Muscle of leg (tissue), 11 donors: ENCODE results near the gene CDH4. TPM values are rescaled to one million over a fixed set of nuclear protein-coding genes. Genes with fewer than 3 reads are reported as not detected.
"Not testable (repeated sequence)": the region's sequence is repeated elsewhere in the genome, so short reads cannot be mapped to it uniquely, and the experiment has no call there.

Source experiments
- DNase-seq: peaks from one replicate; pipeline ENCODE4 v3.0.0; 2013
- H3K27ac ChIP-seq: one replicate; pipeline ENCODE4 v1.5.1; 2013; ENCODE audit warnings: mild to moderate bottlenecking, low read length, control low read depth
- H3K27me3 ChIP-seq: one replicate; pipeline ENCODE4 v1.6.1; 2013; ENCODE audit warnings: low read length; ENCODE audit not compliant: control insufficient read depth, insufficient read depth
- H3K36me3 ChIP-seq: one replicate; pipeline ENCODE4 v1.6.1; 2013; ENCODE audit warnings: low read length; ENCODE audit not compliant: control insufficient read depth, insufficient read depth
- H3K4me1 ChIP-seq: one replicate; pipeline ENCODE4 v1.6.1; 2013; ENCODE audit warnings: low read length; ENCODE audit not compliant: control insufficient read depth, insufficient read depth
- H3K4me3 ChIP-seq: one replicate; pipeline ENCODE4 v1.5.1; 2013; ENCODE audit warnings: low read length, control low read depth
- H3K9me3 ChIP-seq: replicated peaks from 2 replicates; pipeline ENCODE4 v1.6.1; 2013; ENCODE audit warnings: low read depth, low read length; ENCODE audit not compliant: control insufficient read depth
- WGBS: methylation state at CpG from one replicate; pipeline ENCODE4 v1.1.5; 2013; ENCODE audit warnings: missing lambda C conversion rate; ENCODE audit not compliant: insufficient coverage; 5-methylcytosine and 5-hydroxymethylcytosine counted together
- polyA plus RNA-seq, 8 donors: library from polyadenylated mRNA; unstranded; fragments of 120-200 nt; gene quantifications; one replicate each; pipeline versions ENCODE4 v1.2.1 to v1.2.3, GENCODE V29; 2013; ENCODE audit warnings: inconsistent platforms in 1 of 8, low replicate concordance in 1 of 8; ENCODE audit not compliant: insufficient read length in 8 of 8, insufficient read depth in 1 of 8
- total RNA-seq: library from RNA; stranded (reverse); fragments of 120-200 nt; gene quantifications from one replicate; pipeline ENCODE4 v1.2.4, GENCODE V29; 2013

Gene CDH4
- total and polyA plus RNA-seq, 9 donors, result 0.66 to 1.4 (median 1.2) TPM

DNA sequence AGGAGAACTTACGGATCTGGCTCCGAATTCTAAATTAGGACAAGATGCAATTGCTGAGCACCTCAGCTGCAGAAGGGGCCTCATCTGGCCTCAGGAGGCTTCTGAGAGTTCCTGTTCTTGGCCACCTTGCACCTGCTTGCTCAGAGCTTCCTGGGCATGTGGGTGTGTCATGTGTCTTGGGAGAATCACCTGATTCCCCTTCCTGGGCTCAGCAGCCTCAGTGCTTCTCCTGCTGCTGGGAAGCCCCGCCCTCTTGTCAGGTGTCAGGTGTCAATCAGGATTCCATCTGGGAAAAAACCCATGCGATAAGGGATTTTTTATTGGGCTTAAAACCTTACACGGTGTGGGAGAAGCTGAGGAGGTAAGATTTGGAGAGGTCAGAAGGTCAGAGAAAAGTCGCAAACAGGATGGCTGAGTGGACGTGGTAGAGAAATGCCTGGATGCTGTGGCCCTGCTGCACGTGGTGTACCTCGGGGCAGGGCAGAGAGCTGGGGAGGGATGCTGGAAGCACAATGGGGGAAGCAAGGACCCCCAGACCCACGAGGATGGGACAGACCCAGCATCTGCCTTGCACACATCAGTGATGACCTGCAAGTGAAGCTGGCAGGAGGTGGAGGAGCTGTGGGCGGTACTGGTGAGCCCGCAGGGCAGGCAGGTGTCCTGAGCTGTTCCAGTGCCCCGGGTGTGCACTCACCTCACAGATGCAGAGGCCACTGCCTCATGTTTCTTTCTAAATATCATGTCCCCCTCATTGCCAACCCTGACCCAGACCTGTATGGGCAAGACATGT lies 170.8 kb downstream of the CDH4 start:
- H3K4me3 ChIP-seq, result no peak overlapping the region
- H3K27me3 ChIP-seq, result peaks cover 14% of the 10 kb centered on the region
- WGBS, result 36% methylated on average over 11 of the region's 13 CpGs

GRCh38 chr20:61424011-61424627 lies 172.1 kb downstream of the CDH4 start:
- H3K4me3 ChIP-seq, result no peak overlapping the region
- no peak overlapping the region for H3K27ac ChIP-seq
- H3K36me3 ChIP-seq, result no peaks in the 10 kb centered on the region
- peaks cover 11% of the 10 kb centered on the region for H3K27me3 ChIP-seq
- no peak for DNase-seq
- no peaks in the 10 kb centered on the region for H3K4me1 ChIP-seq
- H3K9me3 ChIP-seq, result no peaks in the 10 kb centered on the region
- 86% methylated on average over 4 of the region's 4 CpGs for WGBS

More for the DNA sequence above, 170.8 kb downstream of the CDH4 start:
- Histone ChIP-seq H3K9me3 (no peaks in the 10 kb centered on the region), H3K27ac (no peak overlapping the region), H3K4me1 (no peaks in the 10 kb centered on the region), H3K36me3 (no peaks in the 10 kb centered on the region)
- no peak for DNase-seq

- Histone ChIP-seq H3K4me1 (no peaks in the 10 kb centered on the region), H3K27me3 (peaks cover 9% of the 10 kb centered on the region), H3K27ac (no peak overlapping the region), H3K36me3 (no peaks in the 10 kb centered on the region), H3K9me3 (no peaks in the 10 kb centered on the region), H3K4me3 (no peak overlapping the region)
- no peak for DNase-seq
- WGBS, result 83% methylated on average over 25 of the region's 25 CpGs
Observed at GRCh38 chr20:61424628-61425420, 172.8 kb downstream of the CDH4 start.

DNA sequence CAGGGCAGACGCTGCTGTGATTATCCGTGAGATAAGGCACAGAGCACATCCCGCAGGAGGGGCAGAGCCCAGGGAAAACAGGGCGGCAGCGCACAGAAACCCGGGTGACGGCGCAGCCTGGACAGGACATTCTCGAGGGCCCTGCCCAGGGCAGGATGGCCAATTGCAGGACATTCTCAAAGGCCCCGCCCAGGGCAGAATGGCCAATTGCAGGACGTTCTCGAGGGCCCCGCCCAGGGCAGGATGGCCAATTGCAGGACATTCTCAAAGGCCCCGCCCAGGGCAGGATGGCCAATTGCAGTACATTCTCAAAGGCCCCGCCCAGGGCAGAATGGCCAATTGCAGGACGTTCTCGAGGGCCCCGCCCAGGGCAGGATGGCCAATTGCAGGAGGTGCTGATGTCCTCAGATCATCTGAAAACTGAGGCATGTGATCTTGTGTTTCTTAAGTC lies 173.5 kb downstream of the CDH4 start:
- H3K36me3 ChIP-seq, H3K27ac ChIP-seq, H3K9me3 ChIP-seq, DNase-seq, H3K4me3 ChIP-seq, H3K4me1 ChIP-seq: not testable (repeated sequence)
- WGBS, result 91% methylated on average over 14 of the region's 18 CpGs
- H3K27me3 ChIP-seq, result peaks cover 13% of the 10 kb centered on the region

- Histone ChIP-seq H3K36me3 (no peaks in the 10 kb centered on the region), H3K27ac (no peak overlapping the region), H3K4me1 (no peaks in the 10 kb centered on the region), H3K27me3 (peaks cover 17% of the 10 kb centered on the region), H3K4me3 (no peak overlapping the region), H3K9me3 (no peaks in the 10 kb centered on the region)
- WGBS, result 83% methylated on average over 6 of the region's 8 CpGs
- DNase-seq, result no peak
Observed at GRCh38 chr20:61426352-61426751, 174.3 kb downstream of the CDH4 start.

GRCh38 chr20:61429458-61430227 lies 177.6 kb downstream of the CDH4 start:
- H3K36me3 ChIP-seq, result no peaks in the 10 kb centered on the region
- no peaks in the 10 kb centered on the region for H3K9me3 ChIP-seq
- DNase-seq, result no peak
- H3K4me3 ChIP-seq, result no peak overlapping the region
- H3K27me3 ChIP-seq, result peaks cover 29% of the 10 kb centered on the region
- no peak overlapping the region for H3K27ac ChIP-seq
- peaks cover 6% of the 10 kb centered on the region for H3K4me1 ChIP-seq
- 74% methylated on average over 4 of the region's 4 CpGs for WGBS

- H3K27ac ChIP-seq, result no peak overlapping the region
- H3K9me3 ChIP-seq, result no peaks in the 10 kb centered on the region
- DNase-seq, result no peak
- peaks cover 12% of the 10 kb centered on the region for H3K4me1 ChIP-seq
- WGBS, result 17% methylated on average over 6 of the region's 11 CpGs
- no peaks in the 10 kb centered on the region for H3K36me3 ChIP-seq
- H3K27me3 ChIP-seq, result peaks cover 34% of the 10 kb centered on the region
- H3K4me3 ChIP-seq, result no peak overlapping the region
Observed at GRCh38 chr20:61430228-61430624, 178.2 kb downstream of the CDH4 start.

GRCh38 chr20:61433176-61433575 lies 181.1 kb downstream of the CDH4 start:
- H3K36me3 ChIP-seq, result no peaks in the 10 kb centered on the region
- H3K27ac ChIP-seq, result no peak overlapping the region
- no peaks in the 10 kb centered on the region for H3K9me3 ChIP-seq
- H3K4me3 ChIP-seq, result no peak overlapping the region
- H3K27me3 ChIP-seq, result peaks cover 42% of the 10 kb centered on the region
- WGBS, result 18% methylated on average over 7 of the region's 10 CpGs
- H3K4me1 ChIP-seq, result peaks cover 12% of the 10 kb centered on the region
- DNase-seq, result no peak

GRCh38 chr20:61433816-61434215 lies 181.8 kb downstream of the CDH4 start:
- WGBS, result 60% methylated on average over 8 of the region's 9 CpGs
- Histone ChIP-seq H3K4me3 (no peak overlapping the region), H3K4me1 (peaks cover 12% of the 10 kb centered on the region), H3K27me3 (peaks cover 42% of the 10 kb centered on the region), H3K9me3 (no peaks in the 10 kb centered on the region), H3K36me3 (no peaks in the 10 kb centered on the region), H3K27ac (no peak overlapping the region)
- no peak for DNase-seq
